Osteoblast (primary cell): ENCODE data around the gene C5orf63. TPM values are rescaled to one million over a fixed set of nuclear protein-coding genes. Genes with fewer than 3 reads are reported as not detected.
A peak's percentile ranks its signal among the peaks of the same experiment; 100 is the strongest.

Experiments used
- DNase-seq: peaks from one replicate; pipeline ENCODE4 v3.0.0; 2011; ENCODE audit warnings: low spot score, mixed read lengths; ENCODE audit not compliant: insufficient read length; ENCODE audit errors: missing footprints
- H2AFZ ChIP-seq: 2 replicates; pipeline ENCODE4 v1.6.0; 2011; ENCODE audit warnings: mild to moderate bottlenecking, low read length
- H3K27ac ChIP-seq: 2 replicates; pipeline ENCODE4 v1.5.1; 2011; ENCODE audit warnings: mild to moderate bottlenecking, low read depth, low read length, moderate library complexity
- H3K27me3 ChIP-seq: 2 replicates; pipeline ENCODE4 v1.6.0; 2012; ENCODE audit warnings: mild to moderate bottlenecking, control low read depth, inconsistent platforms, low read length, moderate library complexity; ENCODE audit not compliant: insufficient read depth
- H3K36me3 ChIP-seq: 2 replicates; pipeline ENCODE4 v1.5.1; 2011; ENCODE audit warnings: mild to moderate bottlenecking, low read length, control low read depth, moderate library complexity; ENCODE audit not compliant: insufficient read depth
- H3K4me1 ChIP-seq: 2 replicates; pipeline ENCODE4 v1.5.1; 2011; ENCODE audit warnings: mild to moderate bottlenecking, low read length, control low read depth, moderate library complexity; ENCODE audit not compliant: insufficient read depth
- H3K4me2 ChIP-seq: 2 replicates; pipeline ENCODE4 v1.6.0; 2011; ENCODE audit warnings: mild to moderate bottlenecking, low read length; ENCODE audit not compliant: insufficient read depth
- H3K4me3 ChIP-seq: fragments of 200-600 bp; sonication (generic); 3 replicates; pipeline ENCODE4 v1.5.1; 2012; ENCODE audit warnings: mild to moderate bottlenecking, low read length, inconsistent platforms; ENCODE audit not compliant: insufficient read depth
- H3K79me2 ChIP-seq: 2 replicates; pipeline ENCODE4 v1.6.0; 2012; ENCODE audit warnings: mild to moderate bottlenecking, low read length, control low read depth, inconsistent platforms; ENCODE audit not compliant: insufficient read depth
- H3K9me3 ChIP-seq: 2 replicates; pipeline ENCODE4 v1.5.1; 2011; ENCODE audit warnings: low read depth, low read length, control low read depth
- H4K20me1 ChIP-seq: 2 replicates; pipeline ENCODE4 v1.6.0; 2012; ENCODE audit warnings: mild to moderate bottlenecking, low read length, control low read depth; ENCODE audit not compliant: insufficient read depth
- CTCF ChIP-seq: IDR thresholded peaks from 2 replicates; pipeline ENCODE4 v1.5.1; 2011; ENCODE audit warnings: mild to moderate bottlenecking, low read depth, low read length, moderate library complexity; ENCODE audit errors: extremely low read depth
- total RNA-seq: library from RNA; depleted of rRNA; stranded (reverse); fragments of >200 nt; gene quantifications from 2 replicates; pipeline ENCODE4 v1.2.3, GENCODE V29; 2012

Gene C5orf63
- total RNA-seq, 1 donor: 2.2 TPM

GRCh38 chr5:127029581-127030258, 43.6 kb downstream of the C5orf63 start:
- H3K4me1 ChIP-seq: peaks cover 25% of the 10 kb centered on the region
- peak; percentile 48 for TF ChIP-seq CTCF
- H2AFZ ChIP-seq: peak overlapping the region; percentile 90
- no peaks in the 10 kb centered on the region for H3K9me3 ChIP-seq
- no peaks in the 10 kb centered on the region for H4K20me1 ChIP-seq
- peak overlapping the region; percentile 68 for H3K27ac ChIP-seq
- no peaks in the 10 kb centered on the region for H3K27me3 ChIP-seq
- H3K4me3 ChIP-seq: peak overlapping the region; percentile 89
- peaks cover 22% of the 10 kb centered on the region for H3K79me2 ChIP-seq
- H3K4me2 ChIP-seq: peak overlapping the region; percentile 89
- H3K36me3 ChIP-seq: no peaks in the 10 kb centered on the region
- DNase-seq: peak; percentile 84

- peak overlapping the region; percentile 89 for H3K4me2 ChIP-seq
- no peaks in the 10 kb centered on the region for H3K27me3 ChIP-seq
- DNase-seq: no peak
- no peak overlapping the region for H3K27ac ChIP-seq
- H3K4me1 ChIP-seq: peaks cover 25% of the 10 kb centered on the region
- H3K36me3 ChIP-seq: no peaks in the 10 kb centered on the region
- H2AFZ ChIP-seq: no peak overlapping the region
- no peaks in the 10 kb centered on the region for H3K9me3 ChIP-seq
- peaks cover 26% of the 10 kb centered on the region for H3K79me2 ChIP-seq
- TF ChIP-seq CTCF: no peak
- no peaks in the 10 kb centered on the region for H4K20me1 ChIP-seq
- peak overlapping the region; percentile 89 for H3K4me3 ChIP-seq
These were observed 44.4 kb downstream of the C5orf63 start for GRCh38 chr5:127028822-127029457.

- peaks cover 25% of the 10 kb centered on the region for H3K4me1 ChIP-seq
- no peaks in the 10 kb centered on the region for H3K9me3 ChIP-seq
- TF ChIP-seq CTCF: no peak
- H3K27ac ChIP-seq: no peak overlapping the region
- no peak for DNase-seq
- peaks cover 32% of the 10 kb centered on the region for H3K79me2 ChIP-seq
- H3K4me2 ChIP-seq: no peak overlapping the region
- no peaks in the 10 kb centered on the region for H3K27me3 ChIP-seq
- H2AFZ ChIP-seq: no peak overlapping the region
- H3K4me3 ChIP-seq: no peak overlapping the region
- H3K36me3 ChIP-seq: no peaks in the 10 kb centered on the region
- H4K20me1 ChIP-seq: no peaks in the 10 kb centered on the region
These were observed 45.8 kb downstream of the C5orf63 start for GRCh38 chr5:127027539-127027938.

GRCh38 chr5:127026166-127026565, 47.1 kb downstream of the C5orf63 start:
- TF ChIP-seq CTCF: no peak
- H3K79me2 ChIP-seq: peaks cover 36% of the 10 kb centered on the region
- no peaks in the 10 kb centered on the region for H3K36me3 ChIP-seq
- H3K4me1 ChIP-seq: peaks cover 25% of the 10 kb centered on the region
- no peak overlapping the region for H3K4me2 ChIP-seq
- H3K27me3 ChIP-seq: no peaks in the 10 kb centered on the region
- no peak overlapping the region for H3K4me3 ChIP-seq
- no peak overlapping the region for H3K27ac ChIP-seq
- DNase-seq: no peak
- no peaks in the 10 kb centered on the region for H3K9me3 ChIP-seq
- no peaks in the 10 kb centered on the region for H4K20me1 ChIP-seq
- H2AFZ ChIP-seq: no peak overlapping the region
